ENCODE measurements around the gene MAP4K2.

The MAP4K2 gene

GRCh38 chr11:64790205-64791095 is 12.6 kb downstream of the MAP4K2 start:
- DNase-seq, result no peak

GRCh38 chr11:64789331-64790204 is 13.4 kb downstream of the MAP4K2 start:
- DNase-seq, result no peak

DNA sequence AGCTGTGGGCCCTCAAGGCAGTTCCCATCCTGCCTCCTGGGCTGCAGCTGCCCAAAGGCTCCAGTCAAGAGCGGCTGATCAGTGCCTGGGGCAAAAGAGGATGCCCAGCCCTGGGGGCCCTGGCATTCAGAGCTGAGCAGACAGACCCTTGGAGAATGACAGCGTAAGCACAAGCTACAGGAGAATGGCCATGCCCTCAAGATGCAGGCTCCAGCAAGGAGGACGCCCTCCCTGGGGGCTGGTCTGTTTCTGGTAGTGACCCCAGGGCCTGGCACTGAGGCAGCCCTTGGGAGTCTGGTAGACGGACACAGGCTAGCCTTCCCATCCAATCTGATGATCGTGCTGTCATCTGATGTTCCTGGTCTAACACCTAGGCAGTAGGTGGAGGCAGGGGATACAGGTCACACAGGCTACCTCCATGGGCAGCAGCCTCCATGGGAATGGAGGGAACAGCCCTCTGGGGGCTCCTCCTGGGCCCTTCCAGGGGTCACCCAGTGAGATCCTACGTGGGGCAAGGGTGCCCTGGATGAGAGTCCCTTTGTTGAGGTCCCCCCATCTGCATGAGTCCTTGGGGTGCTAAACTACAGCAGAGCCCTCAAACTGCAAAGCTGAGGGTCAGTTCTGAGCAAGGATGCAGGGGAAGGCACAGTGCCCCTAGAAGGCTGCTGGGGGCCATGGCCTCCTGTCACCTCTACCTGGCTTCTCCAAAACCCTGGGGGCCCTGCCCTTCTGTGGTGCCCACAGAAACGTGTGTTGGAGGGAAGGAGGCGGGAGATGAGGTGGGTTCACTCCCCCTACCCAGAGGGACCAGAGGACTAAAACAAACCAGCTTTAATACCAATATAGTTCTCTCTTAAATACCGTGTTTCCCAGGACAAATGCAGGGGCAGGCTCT is 14.4 kb downstream of the MAP4K2 start:
- DNase-seq, result no peak

- peak; percentile 52 for DNase-seq
Observed at GRCh38 chr11:64787526-64788320, 15.3 kb downstream of the MAP4K2 start.

DNA sequence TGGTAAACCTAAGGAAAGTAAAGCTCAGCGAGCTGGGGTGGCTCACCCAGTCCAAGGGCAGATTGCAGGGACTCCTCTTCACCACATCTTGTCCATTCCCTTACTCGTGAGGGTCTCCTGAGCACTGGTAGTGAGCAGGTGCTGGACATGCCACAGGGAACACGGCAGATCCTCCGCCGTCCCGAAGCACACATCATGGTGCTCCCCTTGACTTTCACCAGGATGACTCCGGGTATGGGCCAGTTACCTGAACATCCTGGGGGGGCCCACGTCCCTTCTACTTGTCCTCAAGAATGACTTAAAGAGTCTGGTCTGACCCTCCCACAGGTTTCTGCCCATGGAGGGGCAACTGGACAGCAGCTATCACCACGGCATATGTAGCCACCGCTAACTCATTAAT is 16.7 kb downstream of the MAP4K2 start:
- DNase-seq, result no peak

DNA sequence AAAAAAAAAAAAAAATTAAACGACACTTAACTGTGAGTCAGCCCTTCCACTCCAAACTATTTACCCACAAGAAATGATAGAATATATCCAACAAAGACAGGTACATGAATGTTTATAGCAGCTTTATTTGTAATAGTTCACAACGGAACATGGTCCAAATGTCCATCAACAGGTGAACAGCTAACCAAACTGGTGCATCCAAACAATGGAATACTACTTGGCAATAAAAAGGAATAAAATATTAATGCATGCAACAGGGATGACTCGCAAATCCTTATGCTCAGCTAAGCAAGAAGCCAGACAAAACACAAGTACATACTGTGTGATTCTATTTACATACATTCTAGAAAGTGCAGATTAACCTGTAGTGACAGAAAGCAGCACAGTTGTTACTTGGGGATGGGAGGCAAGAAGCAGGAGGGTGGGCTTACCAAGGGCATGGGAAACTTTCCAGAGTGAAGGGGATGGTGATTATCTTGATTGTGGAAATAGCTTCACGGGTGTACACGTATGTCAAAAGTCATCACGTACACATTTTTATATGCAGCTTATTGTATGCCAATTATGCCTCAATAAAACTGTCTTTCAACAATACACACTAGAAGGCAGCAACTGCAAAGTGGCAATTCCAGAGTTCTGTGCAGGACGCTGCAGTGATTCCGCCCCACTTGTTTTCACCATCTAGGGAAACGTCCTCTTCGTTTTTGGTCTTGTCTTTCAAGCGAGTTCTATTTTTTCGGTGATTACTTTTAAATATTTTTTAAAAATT is 18.0 kb downstream of the MAP4K2 start:
- DNase-seq, result no peak

DNA sequence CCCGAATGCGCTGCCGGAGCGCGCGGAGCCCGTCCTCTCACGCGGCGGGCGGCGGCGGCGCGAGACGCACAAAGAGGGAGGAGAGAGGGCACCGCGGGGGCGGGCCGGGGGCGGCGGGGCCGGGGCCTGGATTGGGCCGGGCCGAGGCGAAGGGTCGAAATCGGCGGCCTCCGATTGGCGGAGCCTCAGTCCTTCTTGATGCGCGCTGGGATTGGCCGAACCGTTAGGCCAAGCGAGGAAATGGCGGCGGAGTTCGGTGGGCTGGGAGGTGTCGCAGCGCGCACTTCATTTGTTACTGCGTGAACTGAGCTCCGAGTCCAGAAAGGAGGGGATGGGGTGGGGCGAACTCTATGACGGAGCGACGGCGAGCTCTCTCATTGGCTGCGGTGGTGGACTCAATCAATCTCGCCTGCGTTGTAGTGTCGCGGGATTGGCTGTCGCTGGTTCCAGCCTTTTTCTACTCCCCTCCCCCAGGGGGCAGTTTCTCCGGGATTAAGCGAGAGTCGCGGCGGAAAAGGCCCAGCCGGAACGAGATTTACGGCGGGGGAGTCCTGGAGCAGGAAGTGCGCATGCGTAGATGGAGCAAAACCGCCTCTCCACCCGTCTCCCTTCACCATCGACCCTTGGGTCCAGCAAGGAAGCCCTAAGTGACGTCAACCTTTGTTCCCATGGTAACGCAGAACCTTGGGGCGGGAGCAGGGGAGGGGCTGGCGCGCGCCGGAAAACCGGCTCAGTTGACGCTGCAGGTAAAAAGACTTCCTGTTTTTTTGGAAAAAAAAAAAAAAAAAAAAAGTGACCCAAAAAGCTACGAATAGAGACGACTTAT is 24.3 kb downstream of the MAP4K2 start, which contains the start of gene SF1:
SF1 (minus strand) TSS at position 70 of the 826 bp plus-strand sequence. CDS start 150 bp downstream, outside the sequence.
- peak; percentile 100 for DNase-seq

- DNase-seq, result no peak
Observed at GRCh38 chr11:64778223-64778472, 24.9 kb downstream of the MAP4K2 start.

GRCh38 chr11:64777449-64778222 is 25.4 kb downstream of the MAP4K2 start:
- peak; percentile 75 for DNase-seq

GRCh38 chr11:64776875-64777274 is 26.1 kb downstream of the MAP4K2 start:
- no peak for DNase-seq

DNA sequence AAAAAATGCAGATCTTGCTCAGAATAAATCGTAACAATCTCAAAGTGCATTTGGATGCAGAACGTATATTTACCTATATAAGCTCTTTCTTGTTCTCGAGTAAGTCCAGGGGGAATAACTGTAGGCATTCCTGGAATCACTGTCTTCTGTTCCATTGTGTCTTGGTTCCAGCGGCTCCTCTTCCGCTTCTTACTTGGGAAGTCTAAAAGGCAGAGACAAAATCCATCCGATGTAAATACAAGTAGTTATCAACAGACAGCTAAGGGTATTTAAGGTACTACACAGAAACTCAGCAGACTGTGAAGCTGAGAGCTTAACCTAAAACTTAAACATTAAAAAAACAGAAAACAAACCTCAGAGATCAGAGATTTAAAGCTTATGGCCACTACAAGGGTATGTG is 26.6 kb downstream of the MAP4K2 start:
- no peak for DNase-seq

- DNase-seq, result no peak
Observed at GRCh38 chr11:64774144-64774543, 28.9 kb downstream of the MAP4K2 start.

DNA sequence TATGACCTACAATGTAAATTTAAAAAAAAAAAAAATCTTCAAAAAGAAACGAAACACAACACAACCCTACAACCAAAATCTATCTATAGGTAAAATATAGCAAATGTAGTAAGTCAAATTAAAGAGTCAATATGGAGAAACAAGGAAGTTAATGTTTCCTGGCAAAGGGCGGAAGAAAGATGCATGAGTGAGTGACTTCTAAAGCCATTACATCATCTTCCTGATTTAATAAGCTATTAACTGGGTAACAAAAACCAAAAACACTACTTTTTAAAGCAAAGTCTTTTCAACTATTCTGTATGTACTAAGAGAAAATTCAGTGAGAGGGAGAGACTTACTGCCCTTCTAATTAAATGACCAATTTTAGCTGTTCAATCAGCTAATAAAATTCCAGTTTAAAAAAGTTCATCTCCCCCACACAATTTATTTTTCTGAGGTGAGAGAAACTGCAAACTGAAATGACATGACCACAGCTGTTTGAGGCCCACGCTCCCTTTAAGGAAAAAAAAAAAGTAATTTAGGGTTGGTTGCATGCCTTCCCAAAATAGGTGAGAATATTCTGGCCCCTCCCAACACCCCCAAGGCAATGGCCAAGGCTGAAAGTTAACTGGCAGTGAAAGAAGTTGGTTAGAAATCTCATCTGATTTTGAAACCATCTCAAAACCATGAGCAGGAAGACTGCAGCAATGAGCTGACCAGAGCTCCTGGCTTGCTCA is 30.6 kb downstream of the MAP4K2 start:
- DNase-seq, result no peak

- no peak for DNase-seq
Observed at GRCh38 chr11:64771861-64772260, 31.2 kb downstream of the MAP4K2 start.

DNA sequence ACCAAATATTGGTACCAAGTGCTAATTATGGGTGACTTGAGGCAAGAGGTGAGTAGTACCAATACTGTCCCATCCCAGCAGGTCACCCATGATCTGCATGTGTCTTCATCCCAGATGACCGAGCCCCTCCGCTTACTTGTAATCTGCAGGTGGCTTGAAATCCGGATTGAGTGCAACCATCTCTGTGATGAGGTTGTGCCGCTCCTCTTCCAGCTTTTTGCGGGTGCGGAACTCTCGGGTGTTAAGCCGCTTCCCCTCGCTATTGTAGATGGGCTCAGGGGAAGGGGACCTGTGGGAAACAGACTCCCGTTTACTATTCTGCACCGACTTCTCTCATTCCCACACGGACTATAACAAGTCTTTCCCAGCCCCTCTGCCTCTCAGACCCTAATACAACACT is 32.9 kb downstream of the MAP4K2 start:
- DNase-seq, result no peak

GRCh38 chr11:64769283-64769682 is 33.7 kb downstream of the MAP4K2 start:
- no peak for DNase-seq

- no peak for DNase-seq
Observed at GRCh38 chr11:64768300-64768694, 34.7 kb downstream of the MAP4K2 start.

GRCh38 chr11:64767344-64768299 is 35.4 kb downstream of the MAP4K2 start:
- DNase-seq, result peak; percentile 75

All from stimulated activated CD4-positive, alpha-beta T cell treated with anti-CD3 and anti-CD28 coated beads, Interleukin-1b, Interleukin-23, amount 100 ng/mL, for 48 hours (primary cell).